ENCODE results near the gene FOXF1. TPM values are rescaled to one million over a fixed set of nuclear protein-coding genes. Genes with fewer than 3 reads are reported as not detected.

FOXF1 gene
- total and polyA plus RNA-seq, 2 donors (not counting 1 experiment from before 2014, with no cell fraction given): 14.0 to 31.5 TPM

DNA sequence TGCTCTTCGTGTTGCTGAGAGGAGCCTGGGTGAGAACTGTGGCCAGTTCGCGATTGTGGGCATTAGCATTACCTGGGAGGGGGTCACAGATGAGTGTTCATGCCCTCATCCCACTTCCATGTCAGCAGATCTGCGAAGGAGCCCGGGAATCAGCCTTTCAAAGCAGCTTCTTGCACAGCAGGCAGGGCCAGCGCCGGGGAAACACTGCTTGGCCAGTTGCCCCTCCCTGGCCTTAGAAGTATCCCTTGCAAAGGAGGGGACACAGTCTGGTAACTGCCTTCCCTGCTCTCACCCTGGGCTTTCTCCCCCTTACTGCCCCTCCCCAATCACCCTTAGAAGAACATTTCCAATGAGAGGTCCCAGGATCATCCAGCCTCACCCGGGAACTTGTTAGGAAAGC is 42.8 kb upstream of the FOXF1 start:
- TF ChIP-seq, protein P1, sequence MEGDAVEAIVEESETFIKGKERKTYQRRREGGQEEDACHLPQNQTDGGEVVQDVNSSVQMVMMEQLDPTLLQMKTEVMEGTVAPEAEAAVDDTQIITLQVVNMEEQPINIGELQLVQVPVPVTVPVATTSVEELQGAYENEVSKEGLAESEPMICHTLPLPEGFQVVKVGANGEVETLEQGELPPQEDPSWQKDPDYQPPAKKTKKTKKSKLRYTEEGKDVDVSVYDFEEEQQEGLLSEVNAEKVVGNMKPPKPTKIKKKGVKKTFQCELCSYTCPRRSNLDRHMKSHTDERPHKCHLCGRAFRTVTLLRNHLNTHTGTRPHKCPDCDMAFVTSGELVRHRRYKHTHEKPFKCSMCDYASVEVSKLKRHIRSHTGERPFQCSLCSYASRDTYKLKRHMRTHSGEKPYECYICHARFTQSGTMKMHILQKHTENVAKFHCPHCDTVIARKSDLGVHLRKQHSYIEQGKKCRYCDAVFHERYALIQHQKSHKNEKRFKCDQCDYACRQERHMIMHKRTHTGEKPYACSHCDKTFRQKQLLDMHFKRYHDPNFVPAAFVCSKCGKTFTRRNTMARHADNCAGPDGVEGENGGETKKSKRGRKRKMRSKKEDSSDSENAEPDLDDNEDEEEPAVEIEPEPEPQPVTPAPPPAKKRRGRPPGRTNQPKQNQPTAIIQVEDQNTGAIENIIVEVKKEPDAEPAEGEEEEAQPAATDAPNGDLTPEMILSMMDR (conservative IDR thresholded peaks at IDR 0.05 in 1 of 2, IDR thresholded peaks at IDR 0.05 in 1 of 2; ENCODE audit: low read depth in 1 of 2, low read length in 2 of 2): no peak
- TF ChIP-seq EZH2 (IDR thresholded peaks at IDR 0.05; ENCODE audit: low read length, missing control alignments): no peak

DNA sequence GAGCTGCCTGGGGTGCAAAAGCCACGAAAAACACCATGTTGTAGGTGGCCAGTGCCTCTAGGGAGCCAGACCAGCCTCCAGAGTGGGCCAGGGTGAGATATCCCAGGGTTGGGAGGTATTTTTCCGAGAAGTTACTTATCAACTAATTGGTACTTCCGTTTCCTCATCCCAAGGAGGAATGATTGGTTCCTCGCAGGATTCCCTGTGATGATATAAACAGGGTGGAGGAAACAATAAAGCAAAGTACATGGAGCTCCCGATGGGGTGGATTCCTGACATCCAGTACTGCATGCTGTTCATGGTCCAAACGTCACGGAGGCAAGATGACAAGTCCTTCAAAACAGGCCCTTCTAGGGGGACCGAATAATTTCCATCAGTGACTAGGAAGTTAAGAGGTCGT is 39.4 kb upstream of the FOXF1 start:
- Histone ChIP-seq H2AFZ (ENCODE audit: low read length) (no peak overlapping the region), H4K20me1 (ENCODE audit: control insufficient read depth, extremely low read depth, insufficient read depth, low read length) (no peaks in the 10 kb centered on the region), H3K36me3 (ENCODE audit: control insufficient read depth, insufficient read depth, low read length) (no peaks in the 10 kb centered on the region), H3K9ac (ENCODE audit: insufficient read depth, low read length) (no peak overlapping the region), H3K9me3 (ENCODE audit: control insufficient read depth, insufficient read depth, low read depth, low read length) (no peaks in the 10 kb centered on the region), H3K4me2 (ENCODE audit: extremely low read depth, insufficient read depth, low read length) (no peak overlapping the region), H3K4me1 (ENCODE audit: control insufficient read depth, extremely low read depth, insufficient read depth, low read length) (no peaks in the 10 kb centered on the region), H3K27ac (ENCODE audit: insufficient read depth, low read length) (no peak overlapping the region), H3K27me3 (ENCODE audit: control insufficient read depth, insufficient read depth, low read length) (no peaks in the 10 kb centered on the region), H3K79me2 (ENCODE audit: control insufficient read depth, insufficient read depth, low read length) (no peaks in the 10 kb centered on the region), H3K4me3 (replicated peaks in 1 of 4; ENCODE audit: control extremely low read depth in 1 of 4, insufficient read depth in 1 of 4, low read depth in 3 of 4, low read length in 4 of 4) (no peak overlapping the region)
- TF ChIP-seq, protein P1 (conservative IDR thresholded peaks at IDR 0.05 in 1 of 2, IDR thresholded peaks at IDR 0.05 in 1 of 2; ENCODE audit: low read depth in 1 of 2, low read length in 2 of 2): no peak
- TF ChIP-seq EZH2 (IDR thresholded peaks at IDR 0.05; ENCODE audit: low read length, missing control alignments): no peak
- DNase-seq (ENCODE audit: low read depth in 2 of 2): no peak

More for the DNA sequence above, 42.8 kb upstream of the FOXF1 start:
- no peaks in the 10 kb centered on the region for H3K9me3 ChIP-seq (ENCODE audit: control insufficient read depth, insufficient read depth, low read depth, low read length)
- no peaks in the 10 kb centered on the region for H3K27me3 ChIP-seq (ENCODE audit: control insufficient read depth, insufficient read depth, low read length)
- H4K20me1 ChIP-seq (ENCODE audit: control insufficient read depth, extremely low read depth, insufficient read depth, low read length): no peaks in the 10 kb centered on the region
- H3K4me1 ChIP-seq (ENCODE audit: control insufficient read depth, extremely low read depth, insufficient read depth, low read length): no peaks in the 10 kb centered on the region
- no peak overlapping the region for H3K27ac ChIP-seq (ENCODE audit: insufficient read depth, low read length)
- no peak overlapping the region for H2AFZ ChIP-seq (ENCODE audit: low read length)
- no peak overlapping the region for H3K4me2 ChIP-seq (ENCODE audit: extremely low read depth, insufficient read depth, low read length)
- H3K36me3 ChIP-seq (ENCODE audit: control insufficient read depth, insufficient read depth, low read length): no peaks in the 10 kb centered on the region
- H3K4me3 ChIP-seq (replicated peaks in 1 of 4; ENCODE audit: control extremely low read depth in 1 of 4, insufficient read depth in 1 of 4, low read depth in 3 of 4, low read length in 4 of 4): no peak overlapping the region
- no peak for DNase-seq (ENCODE audit: low read depth in 2 of 2)
- no peaks in the 10 kb centered on the region for H3K79me2 ChIP-seq (ENCODE audit: control insufficient read depth, insufficient read depth, low read length)
- H3K9ac ChIP-seq (ENCODE audit: insufficient read depth, low read length): no peak overlapping the region

DNA sequence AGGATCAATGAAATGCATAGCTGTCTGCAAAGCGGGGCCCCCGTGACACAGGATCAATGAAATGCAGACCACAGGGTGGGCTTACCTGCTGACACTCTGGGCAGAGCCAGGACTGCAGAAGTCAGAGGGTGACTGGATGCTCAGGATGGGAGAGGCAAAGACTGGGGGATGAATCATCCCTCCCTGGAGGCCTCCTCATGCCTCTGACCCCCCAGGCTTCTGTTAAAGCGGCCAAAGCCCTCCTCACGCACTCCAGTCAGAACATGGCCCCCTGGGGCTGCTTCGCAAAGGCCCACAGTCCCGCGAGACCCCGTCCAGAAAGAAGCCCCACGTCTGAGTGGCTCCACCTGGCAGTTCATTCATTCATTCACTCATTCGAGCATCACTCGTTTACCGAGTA is 38.4 kb upstream of the FOXF1 start:
- no peak overlapping the region for H3K9ac ChIP-seq (ENCODE audit: insufficient read depth, low read length)

More for the DNA sequence above, 38.4 kb upstream of the FOXF1 start:
- Histone ChIP-seq H4K20me1 (ENCODE audit: control insufficient read depth, extremely low read depth, insufficient read depth, low read length) (no peaks in the 10 kb centered on the region), H3K4me2 (ENCODE audit: extremely low read depth, insufficient read depth, low read length) (no peak overlapping the region), H3K4me3 (replicated peaks in 1 of 4; ENCODE audit: control extremely low read depth in 1 of 4, insufficient read depth in 1 of 4, low read depth in 3 of 4, low read length in 4 of 4) (no peak overlapping the region), H2AFZ (ENCODE audit: low read length) (no peak overlapping the region), H3K36me3 (ENCODE audit: control insufficient read depth, insufficient read depth, low read length) (no peaks in the 10 kb centered on the region), H3K4me1 (ENCODE audit: control insufficient read depth, extremely low read depth, insufficient read depth, low read length) (no peaks in the 10 kb centered on the region), H3K27ac (ENCODE audit: insufficient read depth, low read length) (no peak overlapping the region), H3K9me3 (ENCODE audit: control insufficient read depth, insufficient read depth, low read depth, low read length) (no peaks in the 10 kb centered on the region), H3K79me2 (ENCODE audit: control insufficient read depth, insufficient read depth, low read length) (no peaks in the 10 kb centered on the region), H3K27me3 (ENCODE audit: control insufficient read depth, insufficient read depth, low read length) (no peaks in the 10 kb centered on the region)
- no peak for DNase-seq (ENCODE audit: low read depth in 2 of 2)
- no peak for TF ChIP-seq EZH2 (IDR thresholded peaks at IDR 0.05; ENCODE audit: low read length, missing control alignments)
- TF ChIP-seq, protein P1 (conservative IDR thresholded peaks at IDR 0.05 in 1 of 2, IDR thresholded peaks at IDR 0.05 in 1 of 2; ENCODE audit: low read depth in 1 of 2, low read length in 2 of 2): no peak
